Measurements from ENCODE around the gene EPB41L4A.

DNA sequence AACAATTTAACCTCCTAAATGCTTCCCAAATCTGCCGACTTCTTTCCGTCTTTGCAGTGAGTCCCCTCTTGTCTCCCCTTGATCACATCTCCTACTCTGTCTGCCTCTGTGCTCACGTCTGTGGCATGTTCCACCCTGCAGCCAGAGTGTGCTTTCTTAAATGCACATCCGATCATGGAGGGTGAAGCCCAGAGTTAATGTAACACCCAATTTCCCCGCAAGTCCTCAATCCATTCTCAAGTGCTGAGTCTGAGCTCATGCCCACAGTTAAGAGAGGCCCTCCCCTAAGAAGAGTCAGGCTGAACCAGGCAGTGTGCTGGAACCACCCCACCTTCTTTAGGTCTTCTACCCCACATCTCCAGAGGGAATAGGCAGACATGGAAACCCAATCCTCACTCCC lies 164.8 kb downstream of the EPB41L4A start:
- TF ChIP-seq, protein P1, sequence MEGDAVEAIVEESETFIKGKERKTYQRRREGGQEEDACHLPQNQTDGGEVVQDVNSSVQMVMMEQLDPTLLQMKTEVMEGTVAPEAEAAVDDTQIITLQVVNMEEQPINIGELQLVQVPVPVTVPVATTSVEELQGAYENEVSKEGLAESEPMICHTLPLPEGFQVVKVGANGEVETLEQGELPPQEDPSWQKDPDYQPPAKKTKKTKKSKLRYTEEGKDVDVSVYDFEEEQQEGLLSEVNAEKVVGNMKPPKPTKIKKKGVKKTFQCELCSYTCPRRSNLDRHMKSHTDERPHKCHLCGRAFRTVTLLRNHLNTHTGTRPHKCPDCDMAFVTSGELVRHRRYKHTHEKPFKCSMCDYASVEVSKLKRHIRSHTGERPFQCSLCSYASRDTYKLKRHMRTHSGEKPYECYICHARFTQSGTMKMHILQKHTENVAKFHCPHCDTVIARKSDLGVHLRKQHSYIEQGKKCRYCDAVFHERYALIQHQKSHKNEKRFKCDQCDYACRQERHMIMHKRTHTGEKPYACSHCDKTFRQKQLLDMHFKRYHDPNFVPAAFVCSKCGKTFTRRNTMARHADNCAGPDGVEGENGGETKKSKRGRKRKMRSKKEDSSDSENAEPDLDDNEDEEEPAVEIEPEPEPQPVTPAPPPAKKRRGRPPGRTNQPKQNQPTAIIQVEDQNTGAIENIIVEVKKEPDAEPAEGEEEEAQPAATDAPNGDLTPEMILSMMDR (IDR thresholded peaks at IDR 0.05): no peak
- no peak for TF ChIP-seq EP300 (IDR thresholded peaks at IDR 0.05)

Data from ovary (tissue), 3 donors.